Measurements from ENCODE around the gene ADD3. TPM values are rescaled to one million over a fixed set of nuclear protein-coding genes. Genes with fewer than 3 reads are reported as not detected.

The ADD3 gene
- total RNA-seq, 1 experiment from 2014 or later, result 32.4 TPM

GRCh38 chr10:110174816-110175215, 167.0 kb downstream of the ADD3 start:
- no peaks in the 10 kb centered on the region for H3K4me1 ChIP-seq (ENCODE audit: control insufficient read depth, insufficient read depth, low read length)
- ChIA-PET POLR2A (no interaction called here), CTCF (no interaction called here)
- H3K4me3 ChIP-seq (ENCODE audit: low read depth in 2 of 2, low read length in 2 of 2), result no peak overlapping the region
- no peak for ATAC-seq
- H3K36me3 ChIP-seq (ENCODE audit: control insufficient read depth, insufficient read depth, low read length), result no peaks in the 10 kb centered on the region
- BruUV-seq (replicated peaks), result no TSS peak
- no peaks in the 10 kb centered on the region for H3K9me3 ChIP-seq (ENCODE audit: control insufficient read depth, insufficient read depth, low read depth, low read length)
- intact Hi-C loops (cut with micrococcal nuclease; ENCODE audit: unreplicated experiment), result no loop called here
- in situ Hi-C loops (cut with HindIII; ENCODE audit: low pct_unique_long_range_greater_than_20kb, low sequenced_read_pairs), result no loop called here
- peaks cover 7% of the 10 kb centered on the region for H3K27me3 ChIP-seq (ENCODE audit: control insufficient read depth, insufficient read depth, low read length)
- TF ChIP-seq CTCF (IDR thresholded peaks at IDR 0.05) (no peak), REST (IDR thresholded peaks at IDR 0.05; ENCODE audit: insufficient read depth in 1 of 2, low read depth in 2 of 2, low read length in 1 of 2) (no peak), SIN3A (IDR thresholded peaks at IDR 0.05; ENCODE audit: borderline replicate concordance, insufficient read depth, low read depth, low read length) (no peak), TCF7L2 (IDR thresholded peaks at IDR 0.05; ENCODE audit: low read depth, low read length) (no peak), POLR2AphosphoS5 (IDR thresholded peaks at IDR 0.05; ENCODE audit: low read depth, low read length) (no peak)
- no peak overlapping the region for H3K27ac ChIP-seq (ENCODE audit: low read length)
- DNase-seq (ENCODE audit: low read depth, low spot score), result no peak

- no peaks in the 10 kb centered on the region for H3K9me3 ChIP-seq (ENCODE audit: control insufficient read depth, insufficient read depth, low read depth, low read length)
- no peak for TF ChIP-seq CTCF (IDR thresholded peaks at IDR 0.05)
- TF ChIP-seq POLR2AphosphoS5 (IDR thresholded peaks at IDR 0.05; ENCODE audit: low read depth, low read length), result no peak
- no peak for TF ChIP-seq TCF7L2 (IDR thresholded peaks at IDR 0.05; ENCODE audit: low read depth, low read length)
- no peak for TF ChIP-seq SIN3A (IDR thresholded peaks at IDR 0.05; ENCODE audit: borderline replicate concordance, insufficient read depth, low read depth, low read length)
- no peak for TF ChIP-seq REST (IDR thresholded peaks at IDR 0.05; ENCODE audit: insufficient read depth in 1 of 2, low read depth in 2 of 2, low read length in 1 of 2)
- no peak overlapping the region for H3K27ac ChIP-seq (ENCODE audit: low read length)
- BruUV-seq (replicated peaks), result no TSS peak
- H3K36me3 ChIP-seq (ENCODE audit: control insufficient read depth, insufficient read depth, low read length), result no peaks in the 10 kb centered on the region
- ATAC-seq, result no peak
- peaks cover 6% of the 10 kb centered on the region for H3K27me3 ChIP-seq (ENCODE audit: control insufficient read depth, insufficient read depth, low read length)
- DNase-seq (ENCODE audit: low read depth, low spot score), result no peak
- ChIA-PET CTCF (no interaction called here), POLR2A (no interaction called here)
- in situ Hi-C loops (cut with HindIII; ENCODE audit: low pct_unique_long_range_greater_than_20kb, low sequenced_read_pairs) (no loop called here), intact Hi-C loops (cut with micrococcal nuclease; ENCODE audit: unreplicated experiment) (no loop called here)
- H3K4me1 ChIP-seq (ENCODE audit: control insufficient read depth, insufficient read depth, low read length), result no peaks in the 10 kb centered on the region
- no peak overlapping the region for H3K4me3 ChIP-seq (ENCODE audit: low read depth in 2 of 2, low read length in 2 of 2)
Observed at GRCh38 chr10:110175406-110175805, 167.6 kb downstream of the ADD3 start.

Data from Panc1 (cell line).